ENCODE results near the gene CLUH.
"Not testable (repeated sequence)": the region's sequence is repeated elsewhere in the genome, so short reads cannot be mapped to it uniquely, and the experiment has no call there.

Gene CLUH

DNA sequence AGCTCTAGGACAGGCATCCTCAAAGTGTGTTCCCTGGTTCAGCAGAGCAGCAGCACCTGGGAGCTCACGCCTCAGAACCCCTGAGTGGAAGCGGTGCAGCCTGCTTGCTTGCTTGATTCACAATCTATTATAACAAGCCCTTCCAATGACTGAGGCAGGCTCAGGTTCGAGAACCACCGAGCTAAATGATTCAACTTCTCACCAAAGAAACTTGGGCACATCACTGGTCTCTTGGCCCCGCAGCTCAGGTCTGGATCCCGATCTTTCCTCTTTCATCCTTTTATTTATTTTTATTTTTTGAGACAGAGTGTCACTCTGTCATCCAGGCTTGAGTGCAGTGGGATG is 24.5 kb downstream of the CLUH start:
- DNase-seq = peak; percentile 37

- DNase-seq = peak; percentile 21
Measured at GRCh38 chr17:2685696-2686095, 25.9 kb downstream of the CLUH start.

GRCh38 chr17:2684549-2684948 is 27.0 kb downstream of the CLUH start:
- DNase-seq = peak; percentile 19

DNA sequence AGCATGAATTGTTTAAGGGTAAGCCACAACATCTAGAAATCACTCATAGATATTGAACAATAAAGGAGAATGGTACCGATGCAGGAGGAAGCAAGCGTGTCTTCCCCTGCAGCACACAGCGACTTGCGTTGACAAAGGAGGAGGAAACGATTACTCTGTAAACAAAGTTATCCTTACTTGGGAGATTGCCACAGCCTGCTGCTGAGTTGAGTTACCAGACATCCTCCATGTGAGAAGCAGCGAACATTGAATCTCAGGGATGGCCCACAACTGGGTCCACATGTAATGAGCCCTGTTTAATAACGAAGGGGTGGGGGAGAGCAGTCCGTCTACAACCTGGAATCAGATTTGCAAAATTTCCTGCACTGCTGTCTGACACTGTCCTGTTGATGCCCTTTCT is 27.7 kb downstream of the CLUH start:
- no peak for DNase-seq

DNA sequence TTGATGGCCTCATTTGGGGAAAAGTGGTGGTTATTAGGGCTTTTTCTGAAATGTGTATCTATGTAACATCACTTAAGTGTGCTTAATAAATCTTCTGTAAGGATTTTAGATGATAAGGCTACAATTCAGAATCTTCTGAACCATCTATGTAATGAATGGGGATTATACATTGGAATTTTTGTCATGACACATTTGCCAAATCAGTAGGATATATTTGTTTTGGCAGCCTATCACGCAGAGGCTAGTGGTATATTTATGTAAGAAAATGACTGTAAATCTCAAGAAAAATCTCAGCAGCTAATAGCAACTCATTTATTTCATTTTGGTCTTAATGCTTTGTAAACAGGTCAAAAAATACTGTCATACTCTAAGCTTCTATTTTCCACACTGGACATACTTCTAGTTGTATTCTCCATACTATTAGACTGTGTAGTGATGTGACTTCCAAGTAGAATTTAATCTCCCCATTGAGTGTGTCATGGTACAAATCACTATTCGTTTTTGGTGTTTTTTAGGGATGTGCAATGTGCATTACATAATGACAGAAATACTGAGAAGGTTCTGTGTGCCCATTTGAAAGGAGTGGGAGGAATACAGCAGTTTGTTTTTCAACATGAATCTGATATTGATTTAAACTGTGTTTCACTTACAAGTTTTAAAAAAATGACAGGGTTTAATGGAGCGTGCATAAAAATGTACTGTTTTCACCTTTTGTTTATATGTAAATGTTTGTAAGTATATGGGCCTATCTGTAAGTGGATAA is 29.2 kb downstream of the CLUH start:
- DNase-seq = no peak

DNA sequence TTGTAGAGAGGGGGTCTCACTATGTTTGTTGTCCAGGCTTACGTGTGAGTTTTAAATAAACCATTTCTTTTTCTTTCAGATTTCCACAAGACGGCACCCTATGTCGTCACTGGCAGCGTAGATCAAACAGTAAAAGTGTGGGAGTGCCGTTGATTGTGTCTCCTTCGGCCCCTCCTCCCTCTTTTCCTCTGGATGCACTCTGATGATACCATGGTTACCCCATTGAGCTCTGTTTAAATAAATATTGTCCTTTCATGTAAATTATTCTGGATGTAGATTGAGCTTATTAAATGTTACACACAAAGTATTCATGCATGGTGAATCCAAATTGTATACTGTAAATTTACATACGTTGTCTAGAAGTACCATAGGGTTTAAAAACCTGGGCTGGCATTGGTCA is 29.9 kb downstream of the CLUH start:
- DNase-seq = no peak

DNA sequence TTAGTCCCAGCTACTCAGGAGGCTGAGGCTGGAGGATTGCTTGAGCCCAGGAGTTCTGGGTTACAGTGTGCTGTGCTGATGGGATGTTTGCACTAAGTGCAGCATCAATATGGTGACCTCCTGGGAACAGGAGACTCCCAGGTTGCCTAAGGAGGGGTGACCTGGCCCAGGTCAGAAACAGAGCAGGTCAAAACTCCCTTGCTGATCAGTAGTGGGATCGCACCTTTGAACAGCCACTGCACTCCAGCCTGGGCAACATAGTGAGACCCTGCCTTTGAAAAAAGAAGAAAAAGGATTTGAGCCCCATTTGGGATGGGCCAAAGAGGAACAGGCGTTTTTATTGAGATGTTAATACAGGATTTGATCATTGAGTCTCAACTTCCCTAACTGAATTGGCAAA is 30.6 kb downstream of the CLUH start:
- no peak for DNase-seq

DNA sequence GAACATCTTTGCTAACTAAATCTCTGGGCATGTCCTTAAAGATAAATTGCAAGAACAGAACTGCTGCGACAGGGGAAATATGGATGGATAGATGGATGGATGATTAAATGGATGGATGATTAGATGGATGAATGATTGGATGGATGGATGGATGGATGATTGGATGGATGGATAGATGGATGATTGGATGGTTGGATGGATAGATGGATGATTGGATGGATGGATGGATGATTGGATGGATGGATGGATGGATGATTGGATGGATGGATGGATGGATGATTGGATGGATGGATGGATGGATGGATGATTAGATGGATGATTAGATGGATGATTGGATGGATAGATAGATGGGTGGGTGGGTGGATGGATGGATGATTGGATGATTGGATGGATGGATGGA is 32.3 kb downstream of the CLUH start:
- DNase-seq = not testable (repeated sequence)

GRCh38 chr17:2672026-2672425 is 39.5 kb downstream of the CLUH start:
- DNase-seq = no peak

DNA sequence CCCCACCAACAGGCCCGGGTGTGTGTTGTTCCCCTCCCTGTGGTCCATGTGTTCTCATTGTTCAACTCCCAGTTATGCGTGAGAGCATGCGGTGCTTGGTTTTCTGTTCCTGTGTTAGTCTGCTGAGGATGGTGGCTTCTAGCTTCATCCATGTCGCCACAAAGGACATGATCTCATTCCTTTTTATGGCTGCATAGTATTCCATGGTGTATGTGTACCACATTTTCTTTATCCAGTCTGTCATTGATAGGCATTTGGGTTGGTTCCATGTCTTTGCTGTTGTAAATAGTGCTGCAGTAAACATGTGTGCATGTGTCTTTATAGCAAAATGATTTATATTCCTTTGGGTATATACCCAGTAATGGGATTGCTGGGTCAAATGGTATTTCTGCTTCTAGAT is 51.2 kb downstream of the CLUH start:
- DNase-seq = not testable (repeated sequence)

GRCh38 chr17:2659337-2659736 is 52.2 kb downstream of the CLUH start:
- not testable (repeated sequence) for DNase-seq

- DNase-seq = no peak
Measured at GRCh38 chr17:2656283-2656682, 55.3 kb downstream of the CLUH start.

- no peak for DNase-seq
Measured at GRCh38 chr17:2655546-2655945, 56.0 kb downstream of the CLUH start.

DNA sequence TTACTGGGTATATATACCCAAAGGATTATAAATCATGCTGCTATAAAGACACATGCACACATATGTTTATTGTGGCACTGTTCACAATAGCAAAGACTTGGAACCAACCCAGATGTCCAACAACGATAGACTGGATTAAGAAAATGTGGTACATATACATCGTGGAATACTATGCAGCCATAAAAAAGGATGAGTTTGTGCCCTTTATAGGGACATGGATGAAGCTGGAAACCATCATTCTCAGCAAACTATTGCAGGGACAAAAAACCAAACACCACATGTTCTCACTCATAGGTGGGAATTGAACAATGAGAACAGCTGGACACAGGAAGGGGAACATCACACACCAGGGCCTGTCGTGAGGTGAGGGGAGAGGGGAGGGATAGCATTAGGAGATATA is 58.7 kb downstream of the CLUH start:
- not testable (repeated sequence) for DNase-seq

DNA sequence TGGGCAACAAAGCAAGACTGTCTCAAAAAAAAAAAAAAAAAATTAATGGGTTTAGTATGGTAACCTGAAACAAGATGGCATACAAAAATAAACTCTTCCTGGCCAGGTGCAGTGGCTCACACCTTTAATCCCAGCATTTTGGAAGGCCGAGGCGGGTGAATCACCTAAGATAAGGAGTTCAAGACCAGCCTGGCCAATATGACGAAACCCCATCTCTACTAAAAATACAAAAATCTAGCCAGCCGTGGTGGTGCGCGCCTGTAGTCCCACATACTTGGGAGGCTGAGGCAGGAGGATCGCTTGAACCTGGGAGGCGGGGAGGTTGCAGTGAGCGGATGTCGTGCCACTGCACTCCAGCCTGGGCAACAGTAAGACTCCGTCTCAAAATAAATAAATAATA is 62.4 kb downstream of the CLUH start:
- DNase-seq = no peak

DNA sequence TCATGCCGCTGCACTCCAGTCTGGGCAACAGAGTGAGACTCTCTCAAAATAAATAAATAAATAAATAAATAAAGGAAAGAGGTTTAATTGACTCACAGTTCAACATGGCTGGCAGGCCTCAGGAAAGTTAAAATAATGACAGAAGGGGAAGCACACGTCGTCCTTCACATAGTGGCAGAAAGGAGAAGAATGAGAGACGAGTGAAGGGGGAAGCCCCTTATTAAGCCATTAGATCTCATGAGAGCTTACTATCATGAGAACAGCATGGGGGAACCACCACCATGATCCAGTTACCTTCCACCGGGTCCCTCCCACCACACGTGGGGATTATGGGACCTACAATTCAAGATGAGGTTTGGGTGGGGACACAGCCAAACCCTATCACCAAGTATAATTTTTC is 63.6 kb downstream of the CLUH start:
- DNase-seq = no peak

DNA sequence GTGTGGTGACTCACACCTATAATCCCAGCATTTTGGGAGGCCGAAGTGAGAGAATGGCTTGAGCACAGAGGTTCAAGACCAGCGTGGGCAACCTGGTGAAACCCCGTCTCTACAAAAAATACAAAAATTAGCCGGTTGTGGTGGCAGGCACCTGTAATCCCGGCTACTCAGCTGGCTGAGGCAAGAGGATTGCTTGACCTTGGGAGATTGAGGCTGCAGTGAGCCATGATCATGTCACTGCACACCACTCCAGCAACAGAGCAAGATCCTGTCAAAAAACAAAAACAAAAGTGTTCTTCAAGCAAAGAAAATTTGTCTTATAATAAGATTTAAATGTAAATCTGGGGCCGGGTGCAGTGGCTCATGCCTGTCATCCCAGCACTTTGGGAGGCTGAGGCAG is 66.6 kb downstream of the CLUH start:
- no peak for DNase-seq

Measured in activated T-cell treated with anti-CD3 and anti-CD28 coated beads, Interleukin-2, amount 50 U/mL, for 1 hour (primary cell).